A673 (cell line): ENCODE data around the gene KLHL26.

Experiments used
- EZH2 ChIP-seq: fragments of 200-600 bp; sonication (generic); IDR thresholded peaks from 2 replicates; pipeline ENCODE4 v1.6.1; 2017; ENCODE audit warnings: borderline replicate concordance, low read depth, mild to moderate bottlenecking, mixed read lengths, antibody characterized with exemption, low read length; ENCODE audit not compliant: poor library complexity, severe bottlenecking
- TF ChIP-seq, protein P1 (sequence below): fragments of 300-800, 200-600 bp; sonication (generic); conservative IDR thresholded peaks from 2 replicates; pipeline ENCODE4 v1.5.1; 2017; ENCODE audit warnings: low read depth, mild to moderate bottlenecking, antibody characterized with exemption, low read length, moderate library complexity, mixed read lengths

DNA sequence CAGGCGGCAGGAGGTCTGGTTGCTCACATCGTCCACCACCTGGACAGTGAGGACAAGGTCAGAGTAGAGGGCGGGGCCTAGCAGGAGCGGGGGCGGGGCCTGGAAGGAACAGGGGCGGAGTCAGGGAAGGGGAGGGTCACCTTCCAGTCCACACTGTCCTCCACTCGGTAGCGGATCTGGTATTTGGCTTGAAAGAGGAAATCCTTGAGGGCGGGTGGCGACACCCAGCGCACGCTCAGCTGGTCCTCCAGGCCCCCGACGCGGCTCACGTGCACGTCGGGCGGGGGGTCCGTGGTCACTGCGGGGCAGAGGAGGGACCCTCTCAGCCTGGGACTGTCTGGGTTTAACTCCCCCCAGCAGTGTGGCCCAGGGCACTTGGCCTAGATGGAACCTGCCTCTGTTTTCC lies 40.1 kb upstream of the KLHL26 start:
- no peak for TF ChIP-seq EZH2
- TF ChIP-seq, protein P1, sequence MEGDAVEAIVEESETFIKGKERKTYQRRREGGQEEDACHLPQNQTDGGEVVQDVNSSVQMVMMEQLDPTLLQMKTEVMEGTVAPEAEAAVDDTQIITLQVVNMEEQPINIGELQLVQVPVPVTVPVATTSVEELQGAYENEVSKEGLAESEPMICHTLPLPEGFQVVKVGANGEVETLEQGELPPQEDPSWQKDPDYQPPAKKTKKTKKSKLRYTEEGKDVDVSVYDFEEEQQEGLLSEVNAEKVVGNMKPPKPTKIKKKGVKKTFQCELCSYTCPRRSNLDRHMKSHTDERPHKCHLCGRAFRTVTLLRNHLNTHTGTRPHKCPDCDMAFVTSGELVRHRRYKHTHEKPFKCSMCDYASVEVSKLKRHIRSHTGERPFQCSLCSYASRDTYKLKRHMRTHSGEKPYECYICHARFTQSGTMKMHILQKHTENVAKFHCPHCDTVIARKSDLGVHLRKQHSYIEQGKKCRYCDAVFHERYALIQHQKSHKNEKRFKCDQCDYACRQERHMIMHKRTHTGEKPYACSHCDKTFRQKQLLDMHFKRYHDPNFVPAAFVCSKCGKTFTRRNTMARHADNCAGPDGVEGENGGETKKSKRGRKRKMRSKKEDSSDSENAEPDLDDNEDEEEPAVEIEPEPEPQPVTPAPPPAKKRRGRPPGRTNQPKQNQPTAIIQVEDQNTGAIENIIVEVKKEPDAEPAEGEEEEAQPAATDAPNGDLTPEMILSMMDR: no peak
